Measurements from ENCODE around the gene OPA3.
"Not testable (repeated sequence)": the region's sequence is repeated elsewhere in the genome, so short reads cannot be mapped to it uniquely, and the experiment has no call there.

Gene OPA3

DNA sequence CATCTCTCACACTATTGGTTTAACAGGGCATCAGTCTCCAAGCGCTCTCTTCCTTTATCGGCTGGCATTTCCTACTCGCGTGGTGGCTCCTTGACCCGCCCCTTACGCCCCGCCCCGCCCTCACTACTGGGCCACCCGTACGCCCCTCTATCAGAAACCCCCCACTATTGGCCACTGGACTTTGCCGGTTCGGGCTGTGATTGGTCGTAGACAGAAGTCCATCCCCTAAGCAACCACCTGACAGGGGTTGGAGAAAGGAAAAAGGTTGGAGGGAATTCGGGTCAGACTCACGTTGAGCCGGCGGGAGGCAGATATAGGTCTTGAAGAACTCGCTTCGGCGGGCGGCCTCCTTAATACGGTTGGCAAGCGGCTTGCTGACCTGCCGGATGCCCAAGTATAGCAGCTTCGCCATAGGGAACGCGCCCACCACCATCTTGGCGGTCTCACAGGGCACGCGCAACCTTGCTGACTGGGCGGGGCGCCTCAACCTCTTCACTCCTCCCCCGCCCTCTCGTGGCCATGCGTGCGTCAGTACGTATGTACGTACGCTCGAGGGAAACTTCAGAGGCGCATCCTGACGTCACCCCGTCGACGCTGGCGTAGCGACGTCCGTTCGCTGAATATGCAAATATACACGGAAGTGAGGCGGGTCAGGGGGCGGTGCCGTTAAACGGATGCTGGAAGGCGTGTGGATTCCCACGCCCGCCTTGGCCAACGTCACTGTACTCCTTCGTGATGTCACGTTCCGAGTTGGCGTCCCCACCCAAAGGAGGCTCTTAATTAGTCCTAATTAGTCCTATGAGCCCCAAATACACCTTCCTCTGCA, at the start of gene OPA3:
Gene OPA3 (minus strand): TSS at position 471 of the 826 bp plus-strand sequence. CDS start 38 bp downstream, at position 433.
- DNase-seq (ENCODE audit: low read depth in 2 of 2): peak; percentile 99

DNA sequence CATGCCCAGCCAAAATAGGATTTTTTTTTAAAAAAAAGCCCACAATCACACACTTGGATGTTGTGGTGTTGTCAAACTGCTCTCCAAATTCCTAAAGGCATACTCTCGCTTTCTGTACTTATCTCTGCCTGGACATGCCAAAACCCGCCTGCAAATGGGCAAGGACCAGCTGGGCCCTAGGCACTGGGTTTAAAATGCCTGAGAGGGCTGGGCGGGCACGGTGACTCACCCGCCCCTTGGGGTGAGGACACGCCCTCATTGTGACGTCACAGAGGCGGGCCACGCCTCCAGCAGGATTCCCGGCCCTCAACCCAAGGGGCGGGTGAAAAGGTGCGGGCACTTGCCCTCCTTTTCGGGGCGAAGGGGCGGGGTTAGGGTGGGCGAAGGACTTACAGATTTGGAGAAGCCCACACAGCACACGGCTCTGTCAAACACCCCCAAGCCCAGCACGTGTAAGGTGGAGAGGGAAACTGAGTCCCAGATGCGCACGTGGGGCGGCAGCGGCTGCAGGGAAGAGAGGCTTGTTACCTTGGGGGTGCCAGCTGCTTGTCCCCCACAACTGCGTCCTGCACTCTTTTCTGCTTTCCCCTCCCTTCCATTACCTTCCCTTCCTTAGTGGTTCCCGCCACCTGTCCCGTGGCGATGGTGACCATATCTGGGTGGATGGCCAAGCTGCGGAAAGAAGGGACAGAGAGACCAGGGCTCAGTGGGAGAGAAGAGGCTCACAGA, 48.0 kb upstream of the OPA3 start:
- DNase-seq (ENCODE audit: low read depth in 2 of 2): no peak

- DNase-seq (ENCODE audit: low read depth in 2 of 2): no peak
Observed at GRCh38 chr19:45630463-45630862, 45.9 kb upstream of the OPA3 start.

GRCh38 chr19:45629704-45630103, 45.1 kb upstream of the OPA3 start:
- no peak for DNase-seq (ENCODE audit: low read depth in 2 of 2)

DNA sequence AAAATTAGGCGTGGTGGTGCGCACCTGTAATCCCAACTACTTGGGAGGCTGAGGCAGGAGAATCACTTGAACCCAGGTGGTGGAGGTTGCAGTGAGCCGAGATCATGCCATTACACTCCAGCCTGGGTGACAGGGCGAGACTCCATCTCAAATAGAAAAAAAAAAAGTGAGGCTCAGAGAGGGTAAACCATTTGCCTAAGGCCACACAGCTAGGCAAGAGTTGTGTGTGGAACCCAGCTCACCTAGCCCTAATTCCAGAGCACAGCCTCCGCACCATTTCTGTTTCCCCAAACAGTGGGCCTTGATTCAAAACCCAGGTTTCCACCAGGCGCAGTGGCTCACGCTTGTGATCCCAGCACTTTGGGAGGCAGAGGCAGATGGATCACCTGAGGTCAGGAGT, 43.6 kb upstream of the OPA3 start:
- DNase-seq (ENCODE audit: low read depth in 2 of 2): not testable (repeated sequence)

GRCh38 chr19:45623984-45624383, 39.4 kb upstream of the OPA3 start:
- DNase-seq (ENCODE audit: low read depth in 2 of 2): no peak

DNA sequence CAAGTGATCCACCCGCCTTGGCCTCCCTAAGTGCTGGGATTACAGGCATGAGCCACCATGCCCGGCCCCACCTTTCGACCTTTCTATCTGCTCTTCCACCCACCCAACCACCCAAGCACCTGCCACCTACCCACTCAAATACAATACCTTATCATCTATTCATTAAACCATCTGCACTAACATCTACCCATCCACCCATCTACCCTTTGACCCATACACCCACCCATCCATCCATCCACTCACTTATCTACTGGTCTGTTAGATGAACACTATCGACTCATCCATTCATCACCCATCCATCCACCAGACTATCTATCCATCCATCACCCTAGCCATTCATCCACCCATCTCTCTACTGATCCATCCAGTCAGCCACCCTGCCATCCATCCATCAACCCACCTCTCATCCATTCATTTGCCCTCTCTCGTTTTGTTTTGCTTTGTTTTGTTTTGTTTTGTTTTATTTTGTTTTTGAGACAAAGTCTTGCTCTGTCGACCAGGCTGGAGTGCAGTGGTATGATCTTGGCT, 37.4 kb upstream of the OPA3 start:
- DNase-seq (ENCODE audit: low read depth in 2 of 2): no peak

GRCh38 chr19:45621389-45621788, 36.8 kb upstream of the OPA3 start:
- DNase-seq (ENCODE audit: low read depth in 2 of 2): no peak

DNA sequence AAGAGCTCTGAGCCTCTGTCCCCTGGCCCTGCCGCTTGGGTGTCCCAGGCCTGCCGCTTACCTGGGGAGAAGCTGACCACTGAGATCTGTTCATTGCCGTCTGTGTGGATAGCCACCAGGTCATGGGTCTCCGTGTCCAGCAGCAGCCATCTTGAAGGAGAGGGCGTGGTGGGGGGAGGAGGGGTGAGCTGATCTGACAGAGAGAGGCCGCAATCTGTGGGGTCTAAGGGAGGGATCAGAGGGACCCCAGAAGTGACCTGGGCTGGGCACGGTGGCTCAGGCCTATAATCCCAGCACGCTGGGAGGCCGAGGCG, 32.1 kb upstream of the OPA3 start:
- DNase-seq (ENCODE audit: low read depth in 2 of 2): no peak

DNA sequence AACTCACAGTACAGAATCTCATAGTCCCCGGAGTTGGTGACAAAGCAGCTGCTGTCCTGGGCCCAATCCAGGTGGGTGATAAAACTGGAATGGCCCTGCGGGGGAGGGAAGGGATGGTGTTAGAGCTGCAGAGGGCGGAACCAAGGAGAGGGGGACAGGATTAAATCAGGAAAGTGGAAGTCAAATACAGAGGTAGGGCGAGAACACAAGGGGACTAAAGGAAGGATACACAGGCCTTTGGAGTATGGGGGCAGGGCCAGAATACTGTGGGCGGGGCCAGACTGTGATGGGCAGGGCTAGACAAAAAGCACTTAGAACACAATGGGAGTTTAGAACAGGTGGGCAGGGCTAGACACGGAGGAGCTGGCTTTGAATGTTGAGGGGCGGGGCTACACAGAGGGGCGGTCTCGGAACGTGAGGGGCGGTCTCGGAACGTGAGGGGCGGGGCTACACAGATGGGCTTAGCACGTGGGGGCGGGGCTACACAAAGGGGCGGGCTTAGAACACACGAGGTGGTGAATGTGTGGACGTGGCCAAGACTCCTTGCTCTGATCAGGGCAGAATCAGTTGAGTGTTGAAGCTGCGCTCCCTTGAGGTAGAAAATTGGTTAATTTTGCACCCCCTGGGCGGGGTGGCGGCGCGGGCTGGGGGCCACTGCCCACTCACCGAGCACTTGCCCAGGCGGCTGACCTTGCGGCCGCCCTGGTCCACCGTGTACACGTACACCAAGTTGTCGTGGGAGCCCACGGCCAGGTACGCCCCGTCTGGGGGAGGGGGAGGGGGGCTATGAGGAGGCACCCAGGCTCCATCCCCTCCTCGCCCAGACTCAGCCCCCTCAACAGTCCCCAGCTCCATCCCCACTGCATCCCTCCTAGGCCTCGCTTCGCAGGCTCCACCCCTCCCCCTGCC, 31.4 kb upstream of the OPA3 start:
- peak; percentile 24 to 50 for DNase-seq (ENCODE audit: low read depth in 2 of 2)

- not testable (repeated sequence) for DNase-seq (ENCODE audit: low read depth in 2 of 2)
Observed at GRCh38 chr19:45615056-45615455, 30.5 kb upstream of the OPA3 start.

DNA sequence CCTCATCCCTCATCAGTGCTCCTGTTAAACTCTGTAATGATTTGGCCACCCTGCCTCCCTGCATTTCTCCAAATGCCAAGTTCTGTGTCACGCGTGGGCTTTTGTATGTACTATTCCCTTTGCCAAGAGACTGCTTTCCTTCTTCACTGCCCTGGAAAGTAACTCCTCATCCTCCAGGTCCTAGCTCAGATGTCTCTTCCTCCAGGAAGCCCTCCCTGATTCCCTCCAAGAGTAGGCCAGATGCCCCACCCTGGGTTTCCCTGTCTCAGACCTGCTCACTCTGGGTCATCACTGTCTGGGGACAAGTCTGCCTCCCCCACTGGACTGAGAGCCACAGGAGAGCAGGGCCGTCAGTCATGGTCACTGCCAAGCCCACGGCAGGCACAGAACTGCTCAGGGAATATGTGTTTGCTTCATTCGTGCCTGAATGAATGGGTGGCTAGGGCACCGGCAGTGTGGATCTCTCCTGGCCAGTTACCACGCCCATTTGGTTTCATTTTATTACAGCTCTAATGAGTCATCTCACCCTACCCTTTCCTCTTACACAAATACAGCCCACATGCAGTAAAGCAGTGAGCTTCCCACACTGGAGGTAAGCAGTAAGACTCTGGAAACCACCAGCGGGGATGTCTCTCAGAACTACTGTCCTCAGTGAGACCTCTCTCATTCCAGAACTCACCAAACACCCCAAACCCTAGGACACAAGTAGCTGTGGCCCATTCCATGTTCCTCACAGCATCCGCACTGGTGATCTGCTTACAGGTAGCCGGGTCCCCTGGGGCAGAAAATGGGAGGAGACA, 29.5 kb upstream of the OPA3 start:
- no peak for DNase-seq (ENCODE audit: low read depth in 2 of 2)

GRCh38 chr19:45608948-45609347, 24.3 kb upstream of the OPA3 start:
- no peak for DNase-seq (ENCODE audit: low read depth in 2 of 2)

- DNase-seq (ENCODE audit: low read depth in 2 of 2): no peak
Observed at GRCh38 chr19:45607071-45608029, 22.7 kb upstream of the OPA3 start.

- DNase-seq (ENCODE audit: low read depth in 2 of 2): no peak
Observed at GRCh38 chr19:45601524-45602374, 17.1 kb upstream of the OPA3 start, which contains the start of gene GPR4. GPR4 (minus strand) TSS chr19:45602212; CDS start chr19:45591866, 10,346 bp downstream.

DNA sequence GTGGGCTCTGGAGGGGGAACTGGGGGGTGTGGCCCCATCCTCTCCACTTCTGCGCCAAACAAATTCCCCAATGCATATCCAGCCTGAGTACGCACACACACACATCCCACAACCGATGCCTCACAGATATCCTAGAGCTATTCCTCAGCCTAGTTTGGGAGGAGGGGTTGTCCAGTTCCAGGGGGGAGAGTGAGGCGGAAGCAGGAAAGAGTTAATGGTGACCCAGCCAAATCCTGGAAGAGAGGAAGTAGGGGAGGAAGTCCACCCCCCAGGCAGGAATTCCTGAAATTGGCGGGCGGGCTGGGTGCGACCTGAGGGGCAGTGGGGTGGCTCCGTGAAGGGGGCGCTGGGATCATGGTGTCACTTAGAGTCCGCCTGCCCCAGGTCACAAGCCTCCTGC, 16.5 kb upstream of the OPA3 start:
- no peak for DNase-seq (ENCODE audit: low read depth in 2 of 2)

- DNase-seq (ENCODE audit: low read depth in 2 of 2): no peak
Observed at GRCh38 chr19:45600340-45600885, 15.8 kb upstream of the OPA3 start.

DNA sequence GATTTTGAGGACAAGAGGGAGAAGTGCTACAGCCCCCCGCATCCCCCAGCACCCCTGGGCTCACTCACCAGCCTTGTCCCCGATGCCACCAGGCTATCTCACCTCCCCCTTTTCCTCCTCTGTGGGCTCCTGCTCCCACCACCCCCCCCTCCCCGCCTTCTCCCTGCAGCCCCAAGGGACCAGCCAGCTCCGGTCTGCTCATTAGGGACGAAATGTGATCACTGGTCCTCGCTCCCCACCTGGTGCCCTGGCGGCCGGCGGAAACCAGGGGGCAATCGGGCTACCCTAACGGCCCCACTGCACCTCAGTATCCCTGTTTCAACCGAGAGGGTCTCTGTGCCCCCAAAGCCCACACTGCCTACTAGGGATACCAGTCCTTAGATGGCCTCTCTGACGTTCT, 14.7 kb upstream of the OPA3 start:
- no peak for DNase-seq (ENCODE audit: low read depth in 2 of 2)
